K562 (cell line): ENCODE results near the gene CD69. TPM values are rescaled to one million over a fixed set of nuclear protein-coding genes. Genes with fewer than 3 reads are reported as not detected.

Experiments used
- FOXK1 ChIP-seq: sonication (generic); formaldehyde crosslinking; IDR thresholded peaks from 2 replicates; pipeline ENCODE4 v1.8.0; 2022; ENCODE audit warnings: missing genetic modification reagents, mild to moderate bottlenecking, borderline replicate concordance
- GTF2E2 ChIP-seq: fragments of 200-800 bp; sonication (Bioruptor generic); IDR thresholded peaks from 2 replicates; pipeline ENCODE4 v1.6.1; 2016; ENCODE audit warnings: missing genetic modification characterization, missing compliant biosample characterization
- HNRNPUL1 ChIP-seq: fragments of 200-400 bp; formaldehyde crosslinking; IDR thresholded peaks from 2 replicates; pipeline ENCODE4 v1.6.1; 2017; ENCODE audit warnings: low read length
- ILF3 ChIP-seq: fragments of 450-650 bp; IDR thresholded peaks from 2 replicates; pipeline ENCODE4 v1.6.1; 2018; ENCODE audit warnings: antibody characterized with exemption, mild to moderate bottlenecking, moderate library complexity, borderline replicate concordance
- MBD2 ChIP-seq: sonication (generic); IDR thresholded peaks from 2 replicates; pipeline ENCODE4 v1.6.1; 2016; ENCODE audit warnings: low read depth, borderline replicate concordance
- MLLT1 ChIP-seq, 2 experiments: fragments of 450-650 bp; IDR thresholded peaks; 2 replicates each; pipeline ENCODE4 v1.6.1; 2016
- NR2C2 ChIP-seq, 2 experiments: fragments of 200-800 bp in 1 of 2; sonication (Bioruptor generic) in 1 of 2; sonication (generic) in 1 of 2; formaldehyde crosslinking in 1 of 2; IDR thresholded peaks; 2 replicates each; pipeline versions ENCODE4 v1.6.1 to v1.8.0; 2016 to 2022; ENCODE audit warnings: mild to moderate bottlenecking in 1 of 2, missing compliant biosample characterization in 1 of 2, missing genetic modification characterization in 1 of 2, missing genetic modification reagents in 1 of 2
- PRPF4 ChIP-seq: fragments of 200-400 bp; formaldehyde crosslinking; IDR thresholded peaks from one replicate; pipeline ENCODE4 v1.6.1; 2017; ENCODE audit warnings: low read length, low read depth, mild to moderate bottlenecking; ENCODE audit not compliant: insufficient read depth, poor library complexity, severe bottlenecking
- SREBF2 ChIP-seq: sonication (generic); formaldehyde crosslinking; IDR thresholded peaks from 2 replicates; pipeline ENCODE4 v1.4.0; 2020; ENCODE audit warnings: mild to moderate bottlenecking, missing genetic modification reagents
- ZBTB11 ChIP-seq, 3 experiments: fragments of 200-800 bp in 1 of 3; fragments of 250-450 bp in 1 of 3; fragments of 450-650 bp in 1 of 3; sonication (Bioruptor Pico) in 1 of 3; sonication (Bioruptor generic) in 1 of 3; formaldehyde crosslinking in 1 of 3; IDR thresholded peaks; 2 replicates each; pipeline versions ENCODE4 v1.6.1 to v1.8.0; 2016 to 2022; ENCODE audit warnings: mild to moderate bottlenecking in 2 of 3, missing genetic modification characterization in 2 of 3, missing compliant biosample characterization in 1 of 3, moderate library complexity in 1 of 3
- ZNF318 ChIP-seq, 2 experiments: fragments of 450-650 bp; IDR thresholded peaks; 2 replicates each; pipeline ENCODE4 v1.6.1; 2016; ENCODE audit warnings: mild to moderate bottlenecking in 2 of 2, borderline replicate concordance in 1 of 2, low read depth in 1 of 2, moderate library complexity in 1 of 2
- polyA plus RNA-seq, 8 experiments: library from polyadenylated mRNA; depleted of rRNA in 4 of 8; stranded (reverse) in 5 of 8; unstranded in 3 of 8; fragments of >200 nt; fragmentation: Nextera tagmentation in 2 of 8; fragmentation: Illumina TruSeq in 1 of 8; extraction: Ambion mirVana in 2 of 8; extraction: Trizol in 1 of 8; gene quantifications; 2 replicates each; pipeline versions ENCODE4 v1.2.1 to v1.2.3, GENCODE V29; 2011 to 2014; ENCODE audit warnings: inconsistent platforms in 1 of 8, missing spikeins in 1 of 8
- total RNA-seq, 7 experiments: library from RNA; depleted of rRNA in 6 of 7; stranded (reverse); fragments of >200 nt in 6 of 7; fragmentation: Illumina TruSeq in 2 of 7; extraction: Trizol in 2 of 7; gene quantifications; 2 replicates each; pipeline versions ENCODE4 v1.2.1 to v1.2.3, GENCODE V29; 2011 to 2021; ENCODE audit warnings: low replicate concordance in 1 of 7

The CD69 gene
- total and polyA plus RNA-seq, 9 of the 15 experiments (the other 6 are each of a cell fraction or from before 2014, with no cell fraction given) = 11.7 to 243 (median 54.4) TPM

- peak; percentile 27; the same call in 1 of the 2 replicates for TF ChIP-seq MBD2
- no peak for TF ChIP-seq NR2C2 (CRISPR knock-in tag; IDR thresholded peaks at IDR 0.05)
- peak; percentile 49; the same call in 1 of the 2 replicates for TF ChIP-seq NR2C2 (tag; IDR thresholded peaks at IDR 0.05)
- TF ChIP-seq ILF3 = peak; percentile 90; the same call in 1 of the 2 replicates
- TF ChIP-seq FOXK1 (CRISPR knock-in tag) = 0 out of 2 replicates have a peak, but pooled peaks have one; percentile 58
- no peak for TF ChIP-seq ZNF318 (IDR thresholded peaks at IDR 0.05; ENCODE audit: borderline replicate concordance in 1 of 2, low read depth in 1 of 2)
- no peak for TF ChIP-seq SREBF2 (CRISPR knock-in tag)
- TF ChIP-seq ZBTB11 (CRISPR knock-in tag; IDR thresholded peaks at IDR 0.05) = no peak
- TF ChIP-seq MLLT1 (IDR thresholded peaks at IDR 0.05) = peak in 1 of 2 experiments; percentile 51; a peak in 1 of 4 replicates
- no peak for TF ChIP-seq PRPF4
- no peak for TF ChIP-seq HNRNPUL1
- TF ChIP-seq GTF2E2 = no peak
Measured at GRCh38 chr12:9751204-9752144, 9.2 kb downstream of the CD69 start (continued).
